ENCODE measurements around the gene PCBD1.
"Not testable (repeated sequence)": the region's sequence is repeated elsewhere in the genome, so short reads cannot be mapped to it uniquely, and the experiment has no call there.

PCBD1 gene

GRCh38 chr10:70887804-70888800, at the start of gene PCBD1:
Gene PCBD1, minus strand, starts transcription at chr10:70888565. Its CDS starts 32 bp downstream, at chr10:70888533.
- peak; percentile 46 for DNase-seq (ENCODE audit: low spot score)

- DNase-seq (ENCODE audit: low spot score) = no peak
Observed at GRCh38 chr10:70937661-70938060, 49.3 kb upstream of the PCBD1 start.

- no peak for DNase-seq (ENCODE audit: low spot score)
Observed at GRCh38 chr10:70936111-70936510, 47.7 kb upstream of the PCBD1 start.

- DNase-seq (ENCODE audit: low spot score) = no peak
Observed at GRCh38 chr10:70935631-70936030, 47.3 kb upstream of the PCBD1 start.

GRCh38 chr10:70935125-70935625, 46.8 kb upstream of the PCBD1 start:
- DNase-seq (ENCODE audit: low spot score) = no peak

- no peak for DNase-seq (ENCODE audit: low spot score)
Observed at GRCh38 chr10:70934701-70935100, 46.3 kb upstream of the PCBD1 start.

- DNase-seq (ENCODE audit: low spot score) = no peak
Observed at GRCh38 chr10:70932392-70933196, 44.2 kb upstream of the PCBD1 start.

- no peak for DNase-seq (ENCODE audit: low spot score)
Observed at GRCh38 chr10:70931168-70931815, 42.9 kb upstream of the PCBD1 start.

- peak; percentile 8 for DNase-seq (ENCODE audit: low spot score)
Observed at GRCh38 chr10:70930263-70931000, 42.1 kb upstream of the PCBD1 start.

GRCh38 chr10:70928140-70928539, 39.8 kb upstream of the PCBD1 start:
- DNase-seq (ENCODE audit: low spot score) = no peak

- DNase-seq (ENCODE audit: low spot score) = no peak
Observed at GRCh38 chr10:70927189-70927943, 39.0 kb upstream of the PCBD1 start.

- DNase-seq (ENCODE audit: low spot score) = peak; percentile 13
Observed at GRCh38 chr10:70926226-70927000, 38.0 kb upstream of the PCBD1 start.

- peak; percentile 26 for DNase-seq (ENCODE audit: low spot score)
Observed at GRCh38 chr10:70925377-70926225, 37.2 kb upstream of the PCBD1 start.

- DNase-seq (ENCODE audit: low spot score) = no peak
Observed at GRCh38 chr10:70923696-70924095, 35.3 kb upstream of the PCBD1 start.

GRCh38 chr10:70921285-70921684, 32.9 kb upstream of the PCBD1 start:
- DNase-seq (ENCODE audit: low spot score) = no peak

- no peak for DNase-seq (ENCODE audit: low spot score)
Observed at GRCh38 chr10:70920519-70920918, 32.2 kb upstream of the PCBD1 start.

GRCh38 chr10:70919906-70920305, 31.5 kb upstream of the PCBD1 start:
- not testable (repeated sequence) for DNase-seq (ENCODE audit: low spot score)

GRCh38 chr10:70918851-70919530, 30.6 kb upstream of the PCBD1 start:
- DNase-seq (ENCODE audit: low spot score) = no peak
